SJCRH30 (cell line): ENCODE measurements around the gene WDR43. TPM values are rescaled to one million over a fixed set of nuclear protein-coding genes. Genes with fewer than 3 reads are reported as not detected.

Experiments used
- DNase-seq, 2 experiments: peaks; one replicate each; pipeline ENCODE4 v3.0.0-alpha.2; 2015 to 2020
- H3K27ac ChIP-seq: fragments of 250-450 bp; sonication (Bioruptor Pico); 2 replicates; pipeline ENCODE4 v1.5.1; 2020; ENCODE audit warnings: mild to moderate bottlenecking, moderate library complexity
- H3K27me3 ChIP-seq: fragments of 250-450 bp; sonication (Bioruptor Pico); 2 replicates; pipeline ENCODE4 v1.5.1; 2020; ENCODE audit warnings: mild to moderate bottlenecking, moderate library complexity
- H3K36me3 ChIP-seq: fragments of 250-450 bp; sonication (Bioruptor Pico); 2 replicates; pipeline ENCODE4 v1.5.1; 2020; ENCODE audit warnings: mild to moderate bottlenecking, moderate library complexity
- H3K4me1 ChIP-seq: fragments of 250-450 bp; sonication (Bioruptor Pico); 2 replicates; pipeline ENCODE4 v1.5.1; 2020; ENCODE audit warnings: mild to moderate bottlenecking, moderate library complexity
- H3K4me3 ChIP-seq: fragments of 250-450 bp; sonication (Bioruptor Pico); 2 replicates; pipeline ENCODE4 v1.5.1; 2020; ENCODE audit warnings: mild to moderate bottlenecking, moderate library complexity
- H3K9me3 ChIP-seq: fragments of 250-450 bp; sonication (Bioruptor Pico); replicated peaks from 2 replicates; pipeline ENCODE4 v1.5.1; 2020; ENCODE audit warnings: mild to moderate bottlenecking, moderate library complexity
- total RNA-seq: library from RNA; depleted of rRNA; stranded (reverse); fragments of >200 nt; shearing (Covaris generic); gene quantifications from 2 replicates; pipeline ENCODE4 v1.2.3, GENCODE V29; 2014

The WDR43 gene
- total RNA-seq, 1 experiment from 2014 or later = 155 TPM

- no peaks in the 10 kb centered on the region for H3K9me3 ChIP-seq
- peaks cover 8% of the 10 kb centered on the region for H3K4me1 ChIP-seq
- no peak for DNase-seq
- H3K27me3 ChIP-seq = no peaks in the 10 kb centered on the region
- H3K27ac ChIP-seq = no peak overlapping the region
- no peak overlapping the region for H3K4me3 ChIP-seq
- peaks cover 58% of the 10 kb centered on the region for H3K36me3 ChIP-seq
These were observed 7.4 kb downstream of the WDR43 start for GRCh38 chr2:28901841-28902240.

DNA sequence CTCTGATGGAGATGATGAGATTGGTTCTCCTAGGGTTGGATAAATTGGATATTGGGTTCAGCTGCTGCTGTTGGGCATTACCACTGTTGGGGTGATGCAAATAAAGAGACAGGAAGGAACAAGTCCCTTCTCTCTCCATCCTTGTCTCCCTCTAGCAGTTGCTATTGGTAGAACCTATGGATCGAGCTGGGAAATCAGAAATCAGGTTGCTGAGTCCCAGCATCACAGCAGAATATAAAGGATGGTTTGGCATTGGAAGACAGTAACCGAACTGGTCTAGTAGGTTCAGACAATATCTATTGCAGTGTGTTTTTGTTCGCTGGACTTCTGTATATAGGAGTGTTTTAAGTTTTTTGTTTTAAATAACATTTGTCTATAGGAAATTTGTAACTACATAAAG, 8.1 kb downstream of the WDR43 start:
- Histone ChIP-seq H3K4me3 (no peak overlapping the region), H3K27ac (no peak overlapping the region), H3K36me3 (peaks cover 63% of the 10 kb centered on the region), H3K27me3 (no peaks in the 10 kb centered on the region), H3K9me3 (no peaks in the 10 kb centered on the region), H3K4me1 (peaks cover 5% of the 10 kb centered on the region; the same call in 1 of the 2 replicates)
- DNase-seq = no peak

DNA sequence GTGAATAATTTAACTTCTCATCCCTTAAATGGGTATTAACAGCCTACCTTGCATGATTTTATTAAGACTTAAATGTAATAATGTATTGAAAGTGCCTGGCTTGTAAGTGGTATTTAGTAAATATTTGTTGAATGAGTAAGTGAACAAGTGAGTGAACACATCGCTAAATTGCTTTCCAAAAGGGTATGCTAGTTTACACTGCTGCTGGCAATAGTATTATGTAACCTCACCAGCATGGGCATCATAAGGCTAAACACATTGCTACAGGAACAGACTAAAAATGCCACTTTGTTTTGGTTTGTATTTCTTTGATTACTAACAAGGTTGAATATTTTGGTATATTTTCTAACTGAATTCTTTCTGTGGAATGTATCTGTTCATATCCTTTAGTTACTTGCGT, 9.8 kb downstream of the WDR43 start:
- H3K27me3 ChIP-seq = no peaks in the 10 kb centered on the region
- H3K36me3 ChIP-seq = peaks cover 76% of the 10 kb centered on the region
- H3K4me1 ChIP-seq = no peaks in the 10 kb centered on the region
- no peak overlapping the region for H3K27ac ChIP-seq
- no peak for DNase-seq
- no peak overlapping the region for H3K4me3 ChIP-seq
- no peaks in the 10 kb centered on the region for H3K9me3 ChIP-seq

DNA sequence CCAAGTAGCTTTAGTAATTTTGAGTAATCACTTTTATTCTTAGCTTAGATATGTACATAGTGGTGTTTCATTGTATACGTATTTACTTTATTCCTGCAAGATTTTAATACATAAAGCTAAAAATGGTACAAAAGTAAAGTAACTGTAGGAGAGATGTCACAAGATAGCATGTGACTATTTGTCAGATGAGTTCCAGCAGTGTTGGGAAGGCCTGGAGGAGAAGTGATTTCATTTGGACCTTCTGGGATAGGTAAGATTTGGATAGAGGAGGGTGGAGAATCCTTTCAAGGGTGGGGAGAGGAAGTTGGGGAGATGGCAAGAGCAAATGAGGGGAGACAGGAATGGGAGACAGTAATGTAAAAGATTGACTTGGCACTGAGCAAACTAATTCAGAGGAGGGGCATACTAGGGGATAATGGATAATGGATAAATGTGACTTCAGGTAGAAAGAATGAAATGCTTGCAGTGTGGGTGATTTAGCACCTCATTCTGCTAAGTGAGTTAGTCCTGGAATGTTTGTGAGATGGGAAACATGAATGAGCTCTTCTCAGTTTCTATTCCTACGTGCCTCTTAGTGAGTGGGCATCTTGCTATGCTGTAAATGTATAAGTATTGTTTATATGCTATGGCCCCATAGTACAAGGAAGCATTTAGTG, 10.5 kb downstream of the WDR43 start:
- no peak for DNase-seq
- Histone ChIP-seq H3K36me3 (peaks cover 81% of the 10 kb centered on the region), H3K9me3 (no peaks in the 10 kb centered on the region), H3K27me3 (no peaks in the 10 kb centered on the region), H3K27ac (no peak overlapping the region), H3K4me3 (no peak overlapping the region), H3K4me1 (no peaks in the 10 kb centered on the region)

DNA sequence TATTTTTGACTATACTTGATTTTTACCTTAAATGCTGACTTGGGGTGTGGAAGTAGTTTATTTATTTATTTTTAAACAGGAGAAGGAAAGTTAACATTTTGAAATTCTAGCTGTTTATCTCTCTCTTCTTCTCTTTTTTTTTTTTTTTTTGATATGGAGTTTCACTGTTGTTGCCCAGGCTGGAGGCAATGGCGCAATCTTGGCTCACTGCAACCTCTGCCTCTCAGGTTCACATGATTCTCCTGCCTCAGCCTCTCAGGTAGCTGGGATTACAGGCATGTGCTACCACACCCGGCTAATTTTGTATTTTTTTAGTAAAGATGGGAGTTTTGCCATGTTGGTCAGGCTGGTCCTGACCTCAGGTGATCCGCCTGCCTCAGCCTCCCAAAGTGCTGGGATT, 11.1 kb downstream of the WDR43 start:
- H3K9me3 ChIP-seq = no peaks in the 10 kb centered on the region
- H3K27me3 ChIP-seq = no peaks in the 10 kb centered on the region
- no peak for DNase-seq
- no peak overlapping the region for H3K27ac ChIP-seq
- no peak overlapping the region for H3K4me3 ChIP-seq
- peaks cover 85% of the 10 kb centered on the region for H3K36me3 ChIP-seq
- no peaks in the 10 kb centered on the region for H3K4me1 ChIP-seq

- H3K9me3 ChIP-seq = no peaks in the 10 kb centered on the region
- no peaks in the 10 kb centered on the region for H3K4me1 ChIP-seq
- H3K36me3 ChIP-seq = peaks cover 88% of the 10 kb centered on the region
- H3K27ac ChIP-seq = no peak overlapping the region
- H3K4me3 ChIP-seq = no peak overlapping the region
- H3K27me3 ChIP-seq = no peaks in the 10 kb centered on the region
- no peak for DNase-seq
These were observed 11.9 kb downstream of the WDR43 start for GRCh38 chr2:28906376-28906775.

- H3K4me1 ChIP-seq = no peaks in the 10 kb centered on the region
- no peaks in the 10 kb centered on the region for H3K9me3 ChIP-seq
- H3K27me3 ChIP-seq = no peaks in the 10 kb centered on the region
- H3K36me3 ChIP-seq = peaks cover 93% of the 10 kb centered on the region
- no peak for DNase-seq
- no peak overlapping the region for H3K27ac ChIP-seq
- no peak overlapping the region for H3K4me3 ChIP-seq
These were observed 12.4 kb downstream of the WDR43 start for GRCh38 chr2:28906821-28907220.

- H3K4me1 ChIP-seq = no peaks in the 10 kb centered on the region
- no peak overlapping the region for H3K27ac ChIP-seq
- no peaks in the 10 kb centered on the region for H3K9me3 ChIP-seq
- H3K4me3 ChIP-seq = no peak overlapping the region
- no peaks in the 10 kb centered on the region for H3K27me3 ChIP-seq
- peaks cover 95% of the 10 kb centered on the region for H3K36me3 ChIP-seq
- no peak for DNase-seq
These were observed 13.7 kb downstream of the WDR43 start for GRCh38 chr2:28908172-28908571.

GRCh38 chr2:28909655-28910353, 15.3 kb downstream of the WDR43 start:
- Histone ChIP-seq H3K36me3 (peaks cover 95% of the 10 kb centered on the region), H3K27ac (no peak overlapping the region), H3K4me1 (no peaks in the 10 kb centered on the region), H3K27me3 (no peaks in the 10 kb centered on the region), H3K4me3 (no peak overlapping the region), H3K9me3 (no peaks in the 10 kb centered on the region)
- DNase-seq = no peak

DNA sequence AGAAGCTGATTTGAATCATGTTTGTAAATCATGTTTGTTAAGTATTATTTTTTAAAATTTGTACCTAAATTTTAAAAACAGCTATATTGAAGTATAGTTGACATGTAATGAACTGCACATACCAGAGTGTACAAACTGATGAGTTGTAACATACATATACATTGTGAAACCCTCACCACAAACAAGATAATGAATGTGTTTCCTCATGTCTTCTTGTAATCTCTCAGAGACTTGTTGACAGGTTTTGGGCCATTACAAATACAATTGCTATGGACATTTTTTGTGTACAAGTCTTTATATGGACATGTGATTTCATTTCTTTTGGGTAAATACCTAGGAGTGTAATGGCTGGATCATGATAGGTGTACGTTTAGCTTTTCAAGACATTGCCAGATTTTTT, 21.5 kb downstream of the WDR43 start:
- Histone ChIP-seq H3K4me3 (no peak overlapping the region), H3K27me3 (no peaks in the 10 kb centered on the region), H3K9me3 (no peaks in the 10 kb centered on the region), H3K4me1 (no peaks in the 10 kb centered on the region), H3K27ac (no peak overlapping the region), H3K36me3 (peaks cover 87% of the 10 kb centered on the region)
- DNase-seq = no peak

DNA sequence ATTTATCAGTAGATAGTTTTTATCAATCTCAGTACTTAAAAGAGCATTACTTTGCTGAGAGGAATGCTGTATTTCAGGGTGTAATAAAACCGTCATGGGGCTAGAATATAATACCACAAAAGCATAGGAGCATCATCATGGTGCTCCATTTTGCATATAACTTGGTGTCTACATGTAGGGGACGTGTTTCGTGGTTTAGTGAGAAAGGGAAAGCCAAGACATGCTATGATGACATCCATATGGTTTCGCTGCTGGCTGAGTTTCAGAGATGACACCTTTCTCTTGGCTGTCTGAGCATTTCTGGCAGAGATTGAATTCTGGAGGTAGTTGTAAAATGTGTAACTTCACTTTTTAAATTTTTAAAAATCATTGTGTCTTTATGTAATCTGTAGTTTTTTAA, 32.4 kb downstream of the WDR43 start:
- no peak overlapping the region for H3K27ac ChIP-seq
- no peaks in the 10 kb centered on the region for H3K27me3 ChIP-seq
- H3K4me1 ChIP-seq = no peaks in the 10 kb centered on the region
- H3K36me3 ChIP-seq = peaks cover 95% of the 10 kb centered on the region
- no peak for DNase-seq
- H3K9me3 ChIP-seq = no peaks in the 10 kb centered on the region
- H3K4me3 ChIP-seq = no peak overlapping the region

DNA sequence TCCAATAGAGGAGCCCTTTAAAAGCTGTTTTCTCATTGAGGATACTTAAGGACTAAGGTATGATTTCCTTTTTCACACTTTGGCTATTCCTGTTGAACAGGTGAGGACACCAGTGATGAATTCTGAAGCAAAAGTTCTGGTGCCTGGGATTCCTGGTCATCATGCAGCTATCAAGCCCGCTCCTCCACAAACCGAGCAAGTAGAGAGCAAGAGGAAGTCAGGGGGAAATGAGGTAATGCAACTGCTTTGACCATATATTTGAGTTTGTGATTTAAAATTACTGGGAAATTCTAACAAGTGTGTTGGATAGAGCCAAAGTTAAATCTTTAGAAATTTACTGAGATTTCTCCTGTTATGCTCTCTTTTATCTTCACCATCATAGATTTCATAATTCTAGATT, 33.0 kb downstream of the WDR43 start:
- Histone ChIP-seq H3K27ac (no peak overlapping the region), H3K36me3 (peaks cover 95% of the 10 kb centered on the region), H3K4me1 (no peaks in the 10 kb centered on the region), H3K9me3 (no peaks in the 10 kb centered on the region), H3K27me3 (no peaks in the 10 kb centered on the region), H3K4me3 (no peak overlapping the region)
- no peak for DNase-seq

GRCh38 chr2:28927878-28928277, 33.4 kb downstream of the WDR43 start:
- no peak overlapping the region for H3K27ac ChIP-seq
- H3K4me3 ChIP-seq = no peak overlapping the region
- H3K27me3 ChIP-seq = no peaks in the 10 kb centered on the region
- no peaks in the 10 kb centered on the region for H3K4me1 ChIP-seq
- no peaks in the 10 kb centered on the region for H3K9me3 ChIP-seq
- no peak for DNase-seq
- peaks cover 95% of the 10 kb centered on the region for H3K36me3 ChIP-seq

DNA sequence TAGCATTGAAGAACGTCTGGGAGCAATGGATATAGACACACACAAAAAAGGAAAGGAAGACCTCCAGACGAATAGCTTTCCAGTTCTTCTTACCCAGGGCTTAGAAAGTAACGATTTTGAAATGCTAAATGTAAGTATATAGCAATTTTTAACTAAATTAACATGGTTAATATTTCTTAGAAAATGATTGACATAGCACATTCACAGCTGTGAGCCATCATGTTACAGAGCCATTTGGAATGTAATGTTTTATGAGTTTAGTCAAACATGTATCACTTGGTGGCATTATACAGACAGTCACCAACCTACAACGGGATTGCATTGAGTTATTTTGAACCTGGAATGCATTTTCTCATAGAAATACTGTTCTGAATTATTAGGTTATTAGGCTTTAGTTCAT, 35.1 kb downstream of the WDR43 start:
- Histone ChIP-seq H3K27me3 (no peaks in the 10 kb centered on the region), H3K4me1 (no peaks in the 10 kb centered on the region), H3K27ac (no peak overlapping the region), H3K9me3 (no peaks in the 10 kb centered on the region), H3K36me3 (peaks cover 95% of the 10 kb centered on the region), H3K4me3 (no peak overlapping the region)
- no peak for DNase-seq

GRCh38 chr2:28930205-28930604, 35.7 kb downstream of the WDR43 start:
- H3K27ac ChIP-seq = no peak overlapping the region
- no peaks in the 10 kb centered on the region for H3K4me1 ChIP-seq
- no peaks in the 10 kb centered on the region for H3K9me3 ChIP-seq
- peaks cover 95% of the 10 kb centered on the region for H3K36me3 ChIP-seq
- no peak for DNase-seq
- no peaks in the 10 kb centered on the region for H3K27me3 ChIP-seq
- no peak overlapping the region for H3K4me3 ChIP-seq

DNA sequence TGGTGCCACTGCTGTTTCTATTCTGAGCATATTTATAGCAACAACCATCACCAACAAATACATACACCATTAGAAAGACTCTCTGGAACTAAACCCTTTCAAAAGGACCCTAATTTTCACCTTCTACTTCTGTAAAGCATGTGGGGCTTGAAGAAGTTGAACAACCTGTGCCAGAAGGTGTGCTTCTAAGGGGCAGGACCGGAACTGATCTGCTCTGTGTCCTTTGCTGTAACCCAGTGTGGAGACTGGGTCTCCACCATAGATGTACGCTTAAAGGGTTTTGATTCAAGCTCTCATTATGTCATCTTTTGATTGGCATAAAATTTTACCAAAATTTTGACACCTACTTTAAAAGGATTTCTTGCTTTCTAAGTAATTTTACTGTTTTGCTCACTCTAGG, 40.3 kb downstream of the WDR43 start:
- no peak overlapping the region for H3K4me3 ChIP-seq
- H3K36me3 ChIP-seq = peaks cover 91% of the 10 kb centered on the region
- H3K4me1 ChIP-seq = no peaks in the 10 kb centered on the region
- H3K9me3 ChIP-seq = no peaks in the 10 kb centered on the region
- no peak overlapping the region for H3K27ac ChIP-seq
- H3K27me3 ChIP-seq = no peaks in the 10 kb centered on the region
- DNase-seq = no peak
